HG03442 (cell line): ENCODE measurements around the gene CITED2.

Source experiments
- ATAC-seq: cut with Tn5 transposase; IDR thresholded peaks from one replicate; pipeline ENCODE4 v1.9.1; 2021; ENCODE audit warnings: mild to moderate bottlenecking, moderate library complexity; ENCODE audit not compliant: unreplicated experiment

Gene CITED2

GRCh38 chr6:139386404-139386803, 12.0 kb upstream of the CITED2 start:
- ATAC-seq = no peak

- ATAC-seq = no peak
These were observed 6.9 kb upstream of the CITED2 start for GRCh38 chr6:139381216-139381865.

- ATAC-seq = no peak
These were observed 6.2 kb upstream of the CITED2 start for GRCh38 chr6:139380611-139381010.

GRCh38 chr6:139380168-139380567, 5.7 kb upstream of the CITED2 start:
- ATAC-seq = no peak

- ATAC-seq = no peak
These were observed 4.5 kb upstream of the CITED2 start for GRCh38 chr6:139378882-139379341.

- ATAC-seq = no peak
These were observed 3.8 kb upstream of the CITED2 start for GRCh38 chr6:139378226-139378625.

GRCh38 chr6:139376604-139377218, 2.3 kb upstream of the CITED2 start:
- ATAC-seq = no peak

GRCh38 chr6:139376017-139376330, 1.5 kb upstream of the CITED2 start:
- no peak for ATAC-seq

GRCh38 chr6:139375226-139376016, 973 bp upstream of the CITED2 start:
- peak; percentile 51 for ATAC-seq

GRCh38 chr6:139373928-139374356, 506 bp downstream of the CITED2 start:
- ATAC-seq = no peak

- peak; percentile 25 for ATAC-seq
These were observed 1.1 kb downstream of the CITED2 start for GRCh38 chr6:139373154-139373927.

- ATAC-seq = no peak
These were observed 1.9 kb downstream of the CITED2 start for GRCh38 chr6:139372326-139373153.

GRCh38 chr6:139371421-139372203, 2.8 kb downstream of the CITED2 start:
- ATAC-seq = no peak

GRCh38 chr6:139370999-139371345, 3.5 kb downstream of the CITED2 start:
- no peak for ATAC-seq

- ATAC-seq = no peak
These were observed 4.0 kb downstream of the CITED2 start for GRCh38 chr6:139370283-139370998.

- ATAC-seq = no peak
These were observed 4.7 kb downstream of the CITED2 start for GRCh38 chr6:139369568-139370282.

GRCh38 chr6:139369068-139369467, 5.4 kb downstream of the CITED2 start:
- ATAC-seq = no peak

GRCh38 chr6:139368661-139369060, 5.8 kb downstream of the CITED2 start:
- ATAC-seq = no peak
